Nephron (organoid): ENCODE measurements around the gene TMEM139.
A peak's percentile ranks its signal among the peaks of the same experiment; 100 is the strongest.

Experiments used
- H3K27ac Mint-ChIP-seq, 3 experiments: 2 replicates each; pipeline ENCODE4 v1.8.0; 2020; ENCODE audit warnings: mixed read lengths in 3 of 3, mild to moderate bottlenecking in 2 of 3, moderate library complexity in 1 of 3
- H3K27me3 Mint-ChIP-seq: 2 replicates; pipeline ENCODE4 v1.8.0; 2021; ENCODE audit warnings: low read depth, mild to moderate bottlenecking, moderate library complexity, mixed read lengths
- H3K36me3 Mint-ChIP-seq: 2 replicates; pipeline ENCODE4 v1.8.0; 2020; ENCODE audit warnings: low read depth, mixed read lengths
- H3K4me1 Mint-ChIP-seq: 2 replicates; pipeline ENCODE4 v1.8.0; 2020; ENCODE audit warnings: mixed read lengths
- H3K4me3 Mint-ChIP-seq, 3 experiments: 2 replicates each; pipeline ENCODE4 v1.8.0; 2020; ENCODE audit warnings: mild to moderate bottlenecking in 3 of 3, mixed read lengths in 3 of 3, moderate library complexity in 2 of 3
- H3K9me3 Mint-ChIP-seq: 2 replicates; pipeline ENCODE4 v1.8.0; 2020; ENCODE audit warnings: mixed read lengths
- CTCF ChIP-seq, 3 experiments: fragments of 200-600 bp; sonication (generic); IDR thresholded peaks; one replicate each; pipeline ENCODE4 v1.5.0; 2021; ENCODE audit warnings: antibody characterized with exemption in 3 of 3; ENCODE audit not compliant: unreplicated experiment in 3 of 3

The TMEM139 gene

GRCh38 chr7:143322760-143323633 lies 38.2 kb downstream of the TMEM139 start:
- H3K9me3 Mint-ChIP-seq, result no peaks in the 10 kb centered on the region
- H3K27me3 Mint-ChIP-seq, result no peaks in the 10 kb centered on the region
- H3K27ac Mint-ChIP-seq, result peak overlapping the region; percentile 98 to 100 (median 98)
- H3K4me3 Mint-ChIP-seq, result peak overlapping the region; percentile 14 to 69 (median 29)
- peaks cover 30% of the 10 kb centered on the region for H3K4me1 Mint-ChIP-seq
- no peaks in the 10 kb centered on the region for H3K36me3 Mint-ChIP-seq
- TF ChIP-seq CTCF (IDR thresholded peaks at IDR 0.05; ENCODE audit: unreplicated experiment in 3 of 3), result no peak

GRCh38 chr7:143323653-143324052 lies 38.9 kb downstream of the TMEM139 start:
- Mint-ChIP-seq H3K9me3 (no peaks in the 10 kb centered on the region), H3K27ac (peak overlapping the region; percentile 98 to 100 (median 98)), H3K27me3 (no peaks in the 10 kb centered on the region), H3K4me3 (peak overlapping the region in 1 of 3 experiments; percentile 28), H3K36me3 (no peaks in the 10 kb centered on the region), H3K4me1 (peaks cover 26% of the 10 kb centered on the region)
- TF ChIP-seq CTCF (IDR thresholded peaks at IDR 0.05; ENCODE audit: unreplicated experiment in 3 of 3), result no peak

GRCh38 chr7:143325240-143325639 lies 40.5 kb downstream of the TMEM139 start:
- peak overlapping the region in 2 of 3 experiments; percentile 21 to 100 for H3K27ac Mint-ChIP-seq
- no peaks in the 10 kb centered on the region for H3K27me3 Mint-ChIP-seq
- H3K4me3 Mint-ChIP-seq, result no peak overlapping the region

GRCh38 chr7:143327903-143328302 lies 43.1 kb downstream of the TMEM139 start:
- TF ChIP-seq CTCF (IDR thresholded peaks at IDR 0.05; ENCODE audit: unreplicated experiment in 3 of 3), result no peak
- H3K36me3 Mint-ChIP-seq, result no peaks in the 10 kb centered on the region
- peaks cover 15% of the 10 kb centered on the region for H3K4me1 Mint-ChIP-seq
- H3K4me3 Mint-ChIP-seq, result no peak overlapping the region
- peak overlapping the region in 1 of 3 experiments; percentile 2 for H3K27ac Mint-ChIP-seq
- H3K9me3 Mint-ChIP-seq, result no peaks in the 10 kb centered on the region
- no peaks in the 10 kb centered on the region for H3K27me3 Mint-ChIP-seq

More at GRCh38 chr7:143325240-143325639, 40.5 kb downstream of the TMEM139 start:
- Mint-ChIP-seq H3K36me3 (no peaks in the 10 kb centered on the region), H3K9me3 (no peaks in the 10 kb centered on the region), H3K4me1 (peaks cover 19% of the 10 kb centered on the region)
- TF ChIP-seq CTCF (IDR thresholded peaks at IDR 0.05; ENCODE audit: unreplicated experiment in 3 of 3), result no peak

- no peaks in the 10 kb centered on the region for H3K9me3 Mint-ChIP-seq
- no peak for TF ChIP-seq CTCF (IDR thresholded peaks at IDR 0.05; ENCODE audit: unreplicated experiment in 3 of 3)
- no peak overlapping the region for H3K4me3 Mint-ChIP-seq
- H3K27ac Mint-ChIP-seq, result peak overlapping the region in 1 of 3 experiments; percentile 14
- no peaks in the 10 kb centered on the region for H3K36me3 Mint-ChIP-seq
- no peaks in the 10 kb centered on the region for H3K4me1 Mint-ChIP-seq
- no peaks in the 10 kb centered on the region for H3K27me3 Mint-ChIP-seq
Measured at GRCh38 chr7:143329471-143330170, 44.9 kb downstream of the TMEM139 start.
